SJCRH30 (cell line): ENCODE results near the gene CREBL2. TPM values are rescaled to one million over a fixed set of nuclear protein-coding genes. Genes with fewer than 3 reads are reported as not detected.
A peak's percentile ranks its signal among the peaks of the same experiment; 100 is the strongest.
"Not testable (repeated sequence)": the region's sequence is repeated elsewhere in the genome, so short reads cannot be mapped to it uniquely, and the experiment has no call there.

Experiments
- DNase-seq, 2 experiments: peaks; one replicate each; pipeline ENCODE4 v3.0.0-alpha.2; 2015 to 2020
- H3K27ac ChIP-seq: fragments of 250-450 bp; sonication (Bioruptor Pico); 2 replicates; pipeline ENCODE4 v1.5.1; 2020; ENCODE audit warnings: mild to moderate bottlenecking, moderate library complexity
- H3K27me3 ChIP-seq: fragments of 250-450 bp; sonication (Bioruptor Pico); 2 replicates; pipeline ENCODE4 v1.5.1; 2020; ENCODE audit warnings: mild to moderate bottlenecking, moderate library complexity
- H3K36me3 ChIP-seq: fragments of 250-450 bp; sonication (Bioruptor Pico); 2 replicates; pipeline ENCODE4 v1.5.1; 2020; ENCODE audit warnings: mild to moderate bottlenecking, moderate library complexity
- H3K4me1 ChIP-seq: fragments of 250-450 bp; sonication (Bioruptor Pico); 2 replicates; pipeline ENCODE4 v1.5.1; 2020; ENCODE audit warnings: mild to moderate bottlenecking, moderate library complexity
- H3K4me3 ChIP-seq: fragments of 250-450 bp; sonication (Bioruptor Pico); 2 replicates; pipeline ENCODE4 v1.5.1; 2020; ENCODE audit warnings: mild to moderate bottlenecking, moderate library complexity
- H3K9me3 ChIP-seq: fragments of 250-450 bp; sonication (Bioruptor Pico); replicated peaks from 2 replicates; pipeline ENCODE4 v1.5.1; 2020; ENCODE audit warnings: mild to moderate bottlenecking, moderate library complexity
- total RNA-seq: library from RNA; depleted of rRNA; stranded (reverse); fragments of >200 nt; shearing (Covaris generic); gene quantifications from 2 replicates; pipeline ENCODE4 v1.2.3, GENCODE V29; 2014

Gene CREBL2
- total RNA-seq, 1 experiment from 2014 or later, result 7.6 TPM

DNA sequence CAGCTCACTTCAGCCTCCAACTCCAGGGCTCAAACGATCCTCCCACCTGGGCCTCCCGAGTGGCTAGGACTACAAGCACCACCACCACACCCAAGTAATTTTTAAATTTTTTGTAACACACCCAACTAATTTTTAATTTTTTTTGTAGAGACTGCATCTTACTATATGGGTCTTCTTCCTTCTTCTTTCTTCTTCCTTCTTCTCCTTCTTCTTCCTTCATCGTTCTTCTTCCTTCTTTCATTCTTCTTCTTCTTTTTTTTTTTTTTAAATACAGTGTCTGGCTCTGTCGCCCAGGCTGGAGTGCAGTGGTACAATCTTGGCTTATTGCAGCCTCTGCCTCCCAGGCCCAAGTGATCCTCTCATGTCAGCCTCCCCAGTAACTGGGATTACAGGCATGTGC lies 965 bp upstream of the CREBL2 start:
- no peaks in the 10 kb centered on the region for H3K27me3 ChIP-seq
- DNase-seq, result no peak
- H3K9me3 ChIP-seq, result no peaks in the 10 kb centered on the region
- 0 out of 2 replicates have a peak, but pooled peaks cover 2% of the 10 kb centered on the region for H3K4me1 ChIP-seq
- no peaks in the 10 kb centered on the region for H3K36me3 ChIP-seq
- H3K27ac ChIP-seq, result peak overlapping the region; percentile 82; the same call in 1 of the 2 replicates
- H3K4me3 ChIP-seq, result peak overlapping the region; percentile 78

DNA sequence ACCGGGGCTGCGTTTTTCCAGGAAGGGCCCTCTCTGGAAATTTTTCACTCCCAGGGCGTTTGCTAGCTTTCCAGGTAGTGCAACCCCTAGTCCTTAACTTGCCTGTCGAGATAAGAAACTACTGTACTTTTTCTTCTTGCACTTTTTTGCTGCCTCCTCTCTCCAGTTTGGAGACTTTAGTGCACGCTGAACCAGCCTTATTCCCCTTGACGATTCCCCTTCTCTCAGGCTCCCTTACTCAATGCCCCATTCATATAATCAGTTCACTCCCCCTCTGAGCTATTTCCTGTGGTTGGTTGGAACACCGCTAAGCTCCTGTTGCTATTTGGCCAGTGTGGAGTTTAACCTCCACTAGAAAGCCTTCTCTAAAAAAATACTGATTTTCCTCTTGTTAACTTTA lies 682 bp downstream of the CREBL2 start:
- no peaks in the 10 kb centered on the region for H3K9me3 ChIP-seq
- peak; percentile 37 to 69 for DNase-seq
- 0 out of 2 replicates have a peak, but pooled peaks cover 3% of the 10 kb centered on the region for H3K36me3 ChIP-seq
- H3K4me1 ChIP-seq, result no peaks in the 10 kb centered on the region
- H3K4me3 ChIP-seq, result peak overlapping the region; percentile 78
- peak overlapping the region; percentile 82 for H3K27ac ChIP-seq
- no peaks in the 10 kb centered on the region for H3K27me3 ChIP-seq

DNA sequence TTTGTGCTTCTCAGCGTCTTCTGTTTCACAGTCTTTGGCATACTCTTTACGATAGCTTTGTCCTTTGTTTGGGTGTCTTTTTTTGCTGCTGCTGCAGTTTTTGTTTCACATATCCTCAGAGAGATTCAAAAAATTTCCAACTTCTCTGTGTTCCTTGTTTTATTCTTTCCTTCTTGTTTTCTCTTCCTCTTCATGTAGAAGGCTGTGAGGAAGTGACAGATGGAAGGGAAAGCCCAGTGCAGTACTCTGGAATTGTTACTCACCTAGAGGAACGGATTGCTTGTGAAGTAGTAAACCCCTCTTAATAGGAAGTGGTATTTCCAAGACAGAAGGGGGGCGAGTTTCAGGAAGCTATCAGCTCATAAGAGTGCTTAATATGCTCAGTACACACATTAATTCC lies 1.7 kb downstream of the CREBL2 start:
- Histone ChIP-seq H3K27me3 (no peaks in the 10 kb centered on the region), H3K27ac (no peak overlapping the region), H3K9me3 (no peaks in the 10 kb centered on the region), H3K36me3 (0 out of 2 replicates have a peak, but pooled peaks cover 3% of the 10 kb centered on the region), H3K4me3 (no peak overlapping the region; the same call in 1 of the 2 replicates), H3K4me1 (no peaks in the 10 kb centered on the region)
- DNase-seq, result no peak

DNA sequence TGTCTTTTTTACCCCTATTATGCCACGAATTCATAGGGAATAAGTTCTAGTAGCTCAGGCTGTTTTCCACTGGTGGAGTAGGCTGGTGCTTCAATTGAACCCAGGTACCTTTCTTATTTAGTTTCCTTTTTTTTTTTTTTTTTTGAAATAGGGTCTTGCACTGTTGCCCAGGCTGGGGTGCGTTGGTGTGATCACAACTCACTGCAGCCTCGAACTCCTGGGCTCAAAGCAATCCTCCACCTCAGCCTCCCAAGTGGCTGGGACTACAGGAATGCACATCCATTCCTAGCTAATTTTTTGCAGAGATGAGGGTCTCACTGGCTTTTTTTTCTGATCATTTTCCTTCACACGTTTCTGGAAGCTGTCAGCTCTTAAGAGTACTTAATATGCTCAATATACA lies 2.7 kb downstream of the CREBL2 start:
- no peak overlapping the region for H3K4me3 ChIP-seq
- H3K27ac ChIP-seq, result no peak overlapping the region
- H3K27me3 ChIP-seq, result no peaks in the 10 kb centered on the region
- no peak for DNase-seq
- 0 out of 2 replicates have a peak, but pooled peaks cover 3% of the 10 kb centered on the region for H3K36me3 ChIP-seq
- H3K4me1 ChIP-seq, result no peaks in the 10 kb centered on the region
- no peaks in the 10 kb centered on the region for H3K9me3 ChIP-seq

DNA sequence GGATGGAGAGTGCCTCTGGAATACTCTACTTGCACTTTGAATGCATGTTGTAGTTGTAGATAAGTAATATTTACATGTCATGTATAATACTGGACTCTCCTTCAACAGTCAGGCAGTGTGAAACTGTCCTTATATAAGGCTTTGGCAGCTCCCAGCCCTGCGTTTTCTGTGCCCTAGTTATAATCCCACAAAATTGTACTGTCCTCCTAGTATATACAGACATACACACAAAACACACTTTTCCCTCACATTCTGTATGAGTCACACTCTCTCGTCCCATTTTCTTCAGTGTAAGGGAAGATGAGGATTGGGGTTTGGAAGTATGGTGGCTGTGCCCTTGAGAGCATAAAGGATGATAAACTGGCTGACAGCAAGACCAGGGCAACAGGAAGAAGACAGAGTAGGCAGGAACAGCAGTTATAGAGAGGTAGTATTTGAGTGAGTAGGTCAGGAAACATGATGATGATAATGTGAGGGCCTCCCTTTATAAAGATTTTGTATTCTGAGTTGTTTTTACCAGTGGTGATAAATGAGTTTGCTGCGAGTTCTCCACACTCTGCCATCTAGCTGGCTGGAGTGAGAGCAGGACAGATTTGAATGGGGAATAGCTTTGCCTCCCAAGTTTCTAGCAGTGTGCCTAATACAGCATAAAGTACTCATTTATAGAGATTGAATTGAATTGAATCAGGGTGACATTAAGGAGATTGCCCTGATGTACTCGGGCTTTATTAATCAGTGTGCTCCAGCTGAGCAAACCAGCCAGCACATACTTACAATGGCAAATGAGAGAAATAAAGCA lies 5.0 kb downstream of the CREBL2 start:
- no peaks in the 10 kb centered on the region for H3K27me3 ChIP-seq
- H3K4me3 ChIP-seq, result no peak overlapping the region
- H3K36me3 ChIP-seq, result 0 out of 2 replicates have a peak, but pooled peaks cover 3% of the 10 kb centered on the region
- H3K4me1 ChIP-seq, result no peaks in the 10 kb centered on the region
- no peaks in the 10 kb centered on the region for H3K9me3 ChIP-seq
- no peak for DNase-seq
- H3K27ac ChIP-seq, result no peak overlapping the region

DNA sequence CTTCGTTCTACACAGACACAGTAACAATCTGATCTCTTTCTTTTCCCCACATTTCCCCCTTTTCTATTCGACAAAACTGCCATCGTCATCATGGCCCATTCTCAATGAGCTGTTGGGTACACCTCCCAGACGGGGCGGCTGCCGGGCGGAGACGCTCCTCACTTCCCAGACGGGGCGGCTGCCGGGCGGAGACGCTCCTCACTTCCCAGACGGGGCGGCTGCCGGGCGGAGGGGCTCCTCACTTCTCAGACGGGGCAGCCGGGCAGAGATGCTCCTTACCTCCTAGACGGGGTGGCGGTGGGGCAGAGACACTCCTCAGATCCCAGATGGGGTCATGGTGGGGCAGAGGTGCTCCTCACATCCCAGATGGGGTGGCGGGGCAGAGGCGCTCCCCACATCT lies 6.4 kb downstream of the CREBL2 start:
- H3K4me3 ChIP-seq, DNase-seq, H3K36me3 ChIP-seq, H3K27ac ChIP-seq, H3K27me3 ChIP-seq, H3K4me1 ChIP-seq, H3K9me3 ChIP-seq: not testable (repeated sequence)

DNA sequence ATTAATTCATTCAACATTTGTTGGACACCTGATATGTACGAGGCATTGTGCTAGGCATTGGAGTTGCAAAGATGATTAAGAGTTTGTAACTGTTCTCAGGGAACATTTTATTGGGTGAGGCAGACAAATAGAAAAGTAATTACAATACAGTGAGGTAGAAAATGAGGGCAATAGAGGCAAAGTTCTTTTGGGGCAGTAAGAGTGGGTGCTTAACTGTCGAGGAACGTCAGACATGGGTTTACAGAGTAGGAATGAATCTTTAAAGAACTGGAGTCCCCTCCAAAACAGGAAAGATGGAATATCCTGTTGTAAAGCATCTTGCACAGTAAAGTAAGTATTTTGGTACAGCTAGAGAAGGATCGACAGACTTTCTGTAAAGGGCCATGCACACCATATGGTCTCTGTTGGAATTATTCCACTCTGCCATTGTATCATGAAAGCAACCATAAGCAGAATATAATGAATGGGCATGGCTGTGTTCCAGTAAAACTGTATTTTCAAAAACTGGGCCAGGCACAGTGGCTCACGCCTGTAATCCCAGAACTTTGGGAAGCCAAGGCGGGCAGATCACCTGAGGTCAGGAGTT lies 9.1 kb downstream of the CREBL2 start:
- no peaks in the 10 kb centered on the region for H3K9me3 ChIP-seq
- H3K4me3 ChIP-seq, result no peak overlapping the region
- no peaks in the 10 kb centered on the region for H3K27me3 ChIP-seq
- no peaks in the 10 kb centered on the region for H3K4me1 ChIP-seq
- H3K36me3 ChIP-seq, result 0 out of 2 replicates have a peak, but pooled peaks cover 2% of the 10 kb centered on the region
- no peak for DNase-seq
- H3K27ac ChIP-seq, result no peak overlapping the region

DNA sequence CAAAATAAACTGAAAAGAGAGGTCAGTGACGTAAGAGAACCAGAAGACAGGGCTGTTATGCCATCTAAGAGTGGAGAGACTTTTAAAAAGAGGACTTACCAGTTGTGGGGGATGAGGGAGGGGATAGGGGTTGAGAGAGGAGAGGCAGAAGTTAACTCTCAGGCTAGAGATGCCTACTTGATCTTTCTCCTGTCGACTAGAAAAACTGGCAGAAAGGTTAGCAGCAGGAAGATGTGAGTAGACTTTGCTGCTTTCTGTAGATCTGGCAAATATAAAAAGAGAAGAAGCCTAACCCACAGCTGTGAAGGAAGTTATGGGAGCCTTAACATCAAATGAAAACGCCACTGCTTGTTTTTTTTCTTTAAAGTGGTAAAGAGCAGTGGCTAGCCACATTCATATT lies 10.7 kb downstream of the CREBL2 start:
- Histone ChIP-seq H3K4me3 (no peak overlapping the region), H3K36me3 (no peaks in the 10 kb centered on the region), H3K27me3 (no peaks in the 10 kb centered on the region), H3K27ac (no peak overlapping the region), H3K4me1 (no peaks in the 10 kb centered on the region), H3K9me3 (no peaks in the 10 kb centered on the region)
- no peak for DNase-seq

DNA sequence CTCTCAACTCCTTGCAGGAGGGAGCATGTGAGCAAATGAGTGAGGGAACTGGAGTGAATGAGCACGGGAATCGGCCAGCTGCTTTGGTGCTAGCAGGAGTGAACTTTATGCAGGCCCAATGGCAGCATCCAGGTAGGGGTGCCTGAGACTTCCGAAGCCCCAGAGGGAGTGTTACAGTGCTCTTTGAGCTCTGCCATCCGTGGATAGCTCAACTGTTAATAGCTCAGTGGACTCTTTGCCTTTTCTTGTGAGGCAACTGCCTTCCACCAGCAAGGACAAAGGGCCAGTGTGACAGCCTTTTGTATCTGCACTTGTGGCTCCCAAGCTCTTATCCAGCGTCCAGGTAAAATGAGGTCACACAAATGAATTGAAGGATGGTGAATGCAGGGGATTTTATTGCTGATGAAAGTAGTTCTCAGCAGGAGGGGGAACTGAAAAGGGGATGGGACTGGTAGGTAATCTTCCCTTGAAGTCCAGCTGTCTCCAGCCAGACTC lies 12.9 kb downstream of the CREBL2 start:
- Histone ChIP-seq H3K9me3 (no peaks in the 10 kb centered on the region), H3K4me1 (peaks cover 11% of the 10 kb centered on the region), H3K4me3 (no peak overlapping the region), H3K27ac (no peak overlapping the region), H3K27me3 (no peaks in the 10 kb centered on the region), H3K36me3 (no peaks in the 10 kb centered on the region)
- no peak for DNase-seq

DNA sequence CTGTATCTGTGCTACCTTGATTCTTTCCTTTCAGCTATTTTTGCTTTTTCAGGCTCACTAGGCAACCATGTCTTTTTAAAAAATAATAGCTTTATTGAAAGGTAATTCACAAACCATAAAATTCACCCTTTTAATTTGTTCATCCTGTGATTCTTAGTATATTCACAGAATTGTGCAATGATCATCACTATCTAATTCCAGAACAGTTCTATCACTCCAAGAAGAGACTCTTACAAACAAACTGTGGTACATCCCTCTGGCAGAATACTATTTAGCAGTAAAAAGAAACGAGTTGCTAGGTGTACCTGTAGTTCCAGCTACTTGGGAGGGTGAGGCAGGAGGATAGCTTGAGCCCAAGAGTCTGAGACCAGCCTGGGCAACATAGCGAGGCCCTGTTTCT lies 14.8 kb downstream of the CREBL2 start:
- no peaks in the 10 kb centered on the region for H3K27me3 ChIP-seq
- H3K4me3 ChIP-seq, result no peak overlapping the region
- no peaks in the 10 kb centered on the region for H3K9me3 ChIP-seq
- peaks cover 11% of the 10 kb centered on the region for H3K4me1 ChIP-seq
- no peak for DNase-seq
- no peak overlapping the region for H3K27ac ChIP-seq
- no peaks in the 10 kb centered on the region for H3K36me3 ChIP-seq

DNA sequence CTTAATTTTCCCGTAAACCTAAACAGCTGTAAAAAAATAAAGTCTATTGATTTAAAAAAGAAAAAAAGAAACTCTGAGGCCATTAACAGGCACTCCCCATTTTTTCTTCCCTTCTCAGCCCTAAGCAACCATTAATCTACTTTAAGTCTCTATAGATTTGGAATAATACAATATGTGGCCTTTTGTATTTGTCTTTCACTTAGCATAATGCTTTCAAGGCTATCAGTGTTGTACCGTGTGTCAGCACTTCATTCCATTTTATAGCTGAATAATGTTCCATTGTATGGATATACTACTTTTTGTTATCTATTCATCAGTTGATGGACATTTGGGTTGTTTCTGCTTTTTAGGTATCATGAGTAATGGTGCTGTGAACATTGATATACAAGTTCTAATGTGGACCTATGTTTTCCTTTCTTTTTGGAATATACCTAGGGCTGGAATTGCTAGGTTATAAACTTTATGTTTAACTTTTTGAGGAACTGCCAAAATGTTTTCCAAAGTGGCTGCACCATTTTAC lies 15.7 kb downstream of the CREBL2 start:
- H3K9me3 ChIP-seq, result no peaks in the 10 kb centered on the region
- no peak overlapping the region for H3K4me3 ChIP-seq
- peaks cover 11% of the 10 kb centered on the region for H3K4me1 ChIP-seq

DNA sequence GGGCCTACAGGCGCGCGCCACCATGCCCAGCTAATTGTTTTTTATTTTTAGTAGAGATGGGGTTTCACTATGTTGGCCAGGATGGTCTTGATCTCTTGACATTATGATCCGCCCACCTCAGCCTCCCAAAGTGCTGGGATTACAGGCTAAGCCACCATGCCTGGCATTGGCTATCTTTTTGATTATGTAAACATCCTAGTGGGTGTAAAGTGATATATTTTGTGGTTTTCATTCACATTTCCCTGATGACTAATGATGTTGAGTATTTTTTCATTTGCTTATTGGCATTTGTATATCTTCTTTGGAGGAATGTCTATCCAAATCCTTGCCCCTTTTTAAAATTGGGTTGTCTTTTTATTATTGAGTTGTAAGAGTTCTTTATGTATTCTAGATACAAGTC lies 16.3 kb downstream of the CREBL2 start:
- DNase-seq, result peak; percentile 42 to 43
- H3K27me3 ChIP-seq, result no peaks in the 10 kb centered on the region
- no peak overlapping the region for H3K4me3 ChIP-seq
- H3K27ac ChIP-seq, result no peak overlapping the region
- H3K9me3 ChIP-seq, result no peaks in the 10 kb centered on the region
- H3K4me1 ChIP-seq, result peaks cover 11% of the 10 kb centered on the region
- H3K36me3 ChIP-seq, result no peaks in the 10 kb centered on the region

More for the DNA sequence above, 15.7 kb downstream of the CREBL2 start:
- H3K27ac ChIP-seq, result no peak overlapping the region
- no peaks in the 10 kb centered on the region for H3K27me3 ChIP-seq
- no peaks in the 10 kb centered on the region for H3K36me3 ChIP-seq
- DNase-seq, result no peak

DNA sequence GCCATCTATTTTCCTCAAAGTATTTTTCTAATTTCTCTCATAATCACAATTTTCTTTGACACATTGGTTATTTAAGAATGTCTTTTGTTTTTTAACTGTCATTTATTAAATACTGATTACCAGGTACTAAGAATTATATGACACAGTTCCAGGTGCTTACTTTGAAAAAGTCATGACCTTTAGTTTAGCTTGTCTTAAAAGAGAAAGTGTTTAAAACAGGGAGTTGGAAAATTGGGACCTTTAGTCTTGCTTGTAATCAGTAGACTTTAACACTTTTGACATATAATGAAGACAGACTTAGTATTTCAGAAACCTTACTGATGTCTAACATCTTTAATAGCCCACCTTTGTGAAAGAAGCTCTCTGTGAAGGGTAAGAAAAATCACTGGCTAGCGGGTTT lies 19.2 kb downstream of the CREBL2 start:
- Histone ChIP-seq H3K36me3 (no peaks in the 10 kb centered on the region), H3K4me1 (peaks cover 11% of the 10 kb centered on the region), H3K9me3 (no peaks in the 10 kb centered on the region)

DNA sequence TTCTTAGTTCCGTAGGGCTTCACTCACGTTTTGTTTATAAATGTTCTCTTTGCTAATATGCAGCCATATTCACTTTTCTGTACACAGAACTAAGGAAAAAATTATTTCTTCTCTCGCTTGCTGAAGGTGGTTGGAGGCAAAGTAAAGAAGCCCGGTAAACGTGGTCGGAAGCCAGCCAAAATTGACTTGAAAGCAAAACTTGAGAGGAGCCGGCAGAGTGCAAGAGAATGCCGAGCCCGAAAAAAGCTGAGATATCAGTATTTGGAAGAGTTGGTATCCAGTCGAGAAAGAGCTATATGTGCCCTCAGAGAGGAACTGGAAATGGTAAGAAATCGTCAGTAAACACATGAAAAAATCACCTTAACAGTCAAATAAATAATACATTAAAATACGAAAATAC lies 24.0 kb downstream of the CREBL2 start:
- Histone ChIP-seq H3K27ac (no peak overlapping the region), H3K4me3 (no peak overlapping the region), H3K4me1 (no peaks in the 10 kb centered on the region), H3K9me3 (no peaks in the 10 kb centered on the region), H3K27me3 (no peaks in the 10 kb centered on the region), H3K36me3 (peaks cover 18% of the 10 kb centered on the region)
- DNase-seq, result no peak

More for the DNA sequence above, 19.2 kb downstream of the CREBL2 start:
- H3K27ac ChIP-seq, result no peak overlapping the region
- H3K27me3 ChIP-seq, result no peaks in the 10 kb centered on the region
- no peak for DNase-seq
- H3K4me3 ChIP-seq, result no peak overlapping the region

DNA sequence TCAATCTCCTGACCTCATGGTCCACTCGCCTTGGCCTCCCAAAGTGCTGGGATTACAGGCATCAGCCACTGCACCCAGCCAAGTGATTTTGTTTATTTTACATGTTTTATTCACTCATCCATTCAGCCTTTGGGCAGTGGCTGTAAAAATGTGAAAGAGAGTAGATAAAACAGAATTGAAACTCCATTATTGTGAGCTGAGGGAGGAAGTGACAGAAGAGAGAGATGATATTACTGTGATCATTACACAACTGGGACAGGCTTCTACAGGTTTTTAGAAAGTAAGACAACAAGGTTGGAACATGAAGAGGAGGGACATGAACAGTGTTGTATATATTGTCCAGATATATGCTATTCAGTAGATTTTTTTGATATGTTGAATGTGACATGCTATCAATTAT lies 25.0 kb downstream of the CREBL2 start:
- no peaks in the 10 kb centered on the region for H3K9me3 ChIP-seq
- no peaks in the 10 kb centered on the region for H3K27me3 ChIP-seq
- H3K4me1 ChIP-seq, result no peaks in the 10 kb centered on the region
- H3K36me3 ChIP-seq, result peaks cover 22% of the 10 kb centered on the region
- H3K4me3 ChIP-seq, result no peak overlapping the region
- DNase-seq, result no peak
- H3K27ac ChIP-seq, result no peak overlapping the region
